IPS-15b (cell line): ENCODE data around the gene CDKL1.

Source experiments
- H3K27me3 ChIP-seq: one replicate; pipeline ENCODE4 v1.6.1; 2013; ENCODE audit warnings: low read length; ENCODE audit not compliant: control insufficient read depth, insufficient read depth
- H3K36me3 ChIP-seq: one replicate; pipeline ENCODE4 v1.6.1; 2013; ENCODE audit warnings: low read length; ENCODE audit not compliant: control insufficient read depth, insufficient read depth
- H3K4me1 ChIP-seq: one replicate; pipeline ENCODE4 v1.6.1; 2013; ENCODE audit warnings: mild to moderate bottlenecking, low read length; ENCODE audit not compliant: control insufficient read depth, insufficient read depth
- H3K4me3 ChIP-seq: one replicate; pipeline ENCODE4 v1.5.1; 2013; ENCODE audit warnings: low read depth, low read length
- H3K9ac ChIP-seq: one replicate; pipeline ENCODE4 v1.6.1; 2013; ENCODE audit warnings: low read depth, mild to moderate bottlenecking, low read length
- H3K9me3 ChIP-seq: one replicate; pipeline ENCODE4 v1.6.1; 2013; ENCODE audit warnings: mild to moderate bottlenecking, low read length; ENCODE audit not compliant: control insufficient read depth, insufficient read depth

Gene CDKL1

DNA sequence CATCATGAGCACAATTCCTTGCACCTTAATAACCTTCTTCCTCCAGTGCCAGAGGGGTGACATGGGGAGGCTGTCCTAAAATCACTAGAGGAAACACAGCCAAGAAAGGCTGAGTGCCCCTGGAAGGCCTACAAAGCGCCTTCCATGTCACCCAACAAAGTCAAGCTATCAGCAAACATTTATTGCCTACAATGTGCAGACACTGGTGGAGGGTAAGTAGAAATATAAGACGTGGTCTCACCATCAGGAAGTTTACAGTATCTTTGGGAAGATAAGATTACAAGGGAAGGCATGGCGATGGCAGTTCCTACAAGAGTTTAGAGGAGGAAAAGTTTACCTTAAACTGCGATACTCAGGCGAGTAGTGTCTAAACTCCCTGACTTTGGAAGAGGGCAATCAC, 56.6 kb downstream of the CDKL1 start:
- H3K9me3 ChIP-seq: no peaks in the 10 kb centered on the region
- H3K4me3 ChIP-seq: no peak overlapping the region
- H3K4me1 ChIP-seq: peaks cover 7% of the 10 kb centered on the region
- no peaks in the 10 kb centered on the region for H3K27me3 ChIP-seq
- no peak overlapping the region for H3K9ac ChIP-seq
- no peaks in the 10 kb centered on the region for H3K36me3 ChIP-seq

DNA sequence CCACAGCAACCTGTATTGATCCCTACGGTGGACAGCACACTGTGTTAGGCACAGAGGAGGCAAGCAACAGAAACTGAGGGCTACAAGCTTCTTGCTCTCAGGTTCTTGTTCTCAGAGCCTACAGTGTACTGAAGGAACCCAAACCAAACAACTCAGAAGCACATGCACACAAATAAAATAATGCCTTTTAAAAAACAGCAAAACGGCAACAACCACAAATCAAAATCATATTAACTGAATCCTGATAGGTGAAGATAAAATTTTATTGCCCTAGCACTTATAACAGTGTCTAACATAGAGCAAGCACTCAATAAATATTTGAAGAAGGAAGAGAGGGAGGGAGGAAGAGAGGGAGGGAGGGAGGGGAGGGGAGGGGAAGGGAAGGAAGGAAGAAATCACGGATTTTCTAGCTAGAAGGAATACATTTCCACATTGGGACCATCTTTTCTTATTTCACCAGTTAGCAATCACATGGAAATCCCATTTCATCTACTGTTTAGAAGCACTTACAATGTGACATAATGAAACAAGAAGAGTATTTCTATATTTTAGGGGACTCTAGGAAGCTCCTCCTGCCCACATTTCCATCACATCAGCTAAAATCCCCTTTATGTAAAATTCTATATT, 57.4 kb downstream of the CDKL1 start:
- Histone ChIP-seq H3K9ac (no peak overlapping the region), H3K4me3 (no peak overlapping the region), H3K27me3 (no peaks in the 10 kb centered on the region), H3K36me3 (no peaks in the 10 kb centered on the region), H3K4me1 (peaks cover 7% of the 10 kb centered on the region), H3K9me3 (no peaks in the 10 kb centered on the region)

DNA sequence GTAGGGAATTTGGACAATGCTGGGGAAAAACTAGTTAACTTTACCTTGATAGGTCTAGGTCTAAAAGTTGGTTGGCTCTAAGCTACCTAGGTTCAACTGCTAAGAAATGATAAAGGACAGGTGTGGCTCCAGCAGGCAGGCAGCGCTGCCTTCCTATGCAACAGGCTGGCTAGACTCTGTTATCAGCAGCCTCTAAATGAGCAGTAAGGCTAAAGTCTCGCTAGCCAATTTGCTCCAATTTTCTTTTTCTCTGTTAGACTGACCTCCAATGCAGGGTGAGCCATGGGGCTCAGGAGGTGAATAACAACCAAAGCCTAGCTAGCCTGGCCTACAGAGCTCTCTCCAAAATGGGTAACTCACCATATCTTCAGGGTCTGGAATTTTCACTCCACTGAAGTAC, 58.1 kb downstream of the CDKL1 start:
- Histone ChIP-seq H3K36me3 (no peaks in the 10 kb centered on the region), H3K27me3 (no peaks in the 10 kb centered on the region), H3K9ac (no peak overlapping the region), H3K4me3 (no peak overlapping the region), H3K9me3 (no peaks in the 10 kb centered on the region), H3K4me1 (peaks cover 7% of the 10 kb centered on the region)

DNA sequence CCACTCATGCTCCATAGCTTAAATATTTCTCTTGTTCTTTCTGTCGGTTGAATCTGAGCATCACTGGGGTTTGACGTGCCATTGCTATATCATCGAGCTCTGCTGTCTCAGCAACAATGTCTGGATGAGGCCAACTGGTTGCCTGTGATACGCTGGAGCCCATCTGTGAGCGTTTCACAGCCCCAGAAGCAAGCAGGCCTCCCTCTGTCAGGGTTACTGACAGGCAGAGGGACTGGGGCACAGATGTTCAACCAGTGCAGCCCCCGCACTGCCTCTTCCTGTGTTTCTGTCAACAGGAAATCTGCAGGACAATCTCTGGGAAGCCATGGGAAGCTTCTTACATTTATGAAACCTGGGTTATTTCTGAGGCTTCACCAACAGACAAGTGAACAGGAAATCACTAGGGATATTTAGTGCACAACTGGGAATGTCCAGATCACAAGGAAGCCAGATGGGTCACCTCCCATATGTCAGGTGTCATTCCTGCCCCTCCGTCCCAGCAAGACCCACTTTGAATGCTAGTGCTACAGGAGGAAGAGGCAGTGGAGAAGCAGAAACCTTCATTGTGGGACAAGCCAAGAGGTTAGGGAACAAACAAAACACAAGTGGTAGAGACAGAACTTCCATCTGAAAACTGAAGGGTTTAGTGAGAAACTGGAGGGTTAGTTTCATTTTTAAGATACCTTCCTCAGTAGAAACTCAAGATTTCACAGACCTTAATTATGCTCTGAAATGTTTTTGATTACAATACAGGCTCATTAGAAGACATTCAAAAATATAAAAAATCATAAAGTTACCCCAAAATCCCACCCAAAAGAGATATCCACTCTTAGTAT, 60.5 kb downstream of the CDKL1 start:
- no peak overlapping the region for H3K4me3 ChIP-seq

DNA sequence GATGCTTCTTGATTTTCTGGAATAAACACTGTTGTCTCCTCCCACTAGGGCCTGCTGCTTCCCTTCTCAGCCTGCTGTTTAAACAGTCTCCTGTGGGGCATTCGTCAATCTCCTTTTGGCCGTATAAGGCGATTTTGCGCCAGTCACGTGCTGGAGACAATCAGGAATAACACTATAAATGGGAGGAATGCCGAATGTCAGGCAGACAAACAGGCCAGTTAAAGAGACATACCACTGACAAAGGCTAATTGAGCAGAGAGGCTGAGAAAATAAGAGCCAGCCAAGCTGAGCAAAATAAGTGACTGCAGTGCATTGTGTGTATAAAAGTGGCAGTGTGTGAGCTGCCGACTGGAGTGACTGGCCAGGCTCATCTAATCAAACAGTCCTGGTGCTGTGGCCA, 61.3 kb downstream of the CDKL1 start:
- Histone ChIP-seq H3K36me3 (no peaks in the 10 kb centered on the region), H3K9ac (no peak overlapping the region), H3K4me3 (no peak overlapping the region)

More for the DNA sequence above, 60.5 kb downstream of the CDKL1 start:
- Histone ChIP-seq H3K36me3 (no peaks in the 10 kb centered on the region), H3K9me3 (no peaks in the 10 kb centered on the region), H3K4me1 (peaks cover 7% of the 10 kb centered on the region), H3K27me3 (no peaks in the 10 kb centered on the region), H3K9ac (no peak overlapping the region)

DNA sequence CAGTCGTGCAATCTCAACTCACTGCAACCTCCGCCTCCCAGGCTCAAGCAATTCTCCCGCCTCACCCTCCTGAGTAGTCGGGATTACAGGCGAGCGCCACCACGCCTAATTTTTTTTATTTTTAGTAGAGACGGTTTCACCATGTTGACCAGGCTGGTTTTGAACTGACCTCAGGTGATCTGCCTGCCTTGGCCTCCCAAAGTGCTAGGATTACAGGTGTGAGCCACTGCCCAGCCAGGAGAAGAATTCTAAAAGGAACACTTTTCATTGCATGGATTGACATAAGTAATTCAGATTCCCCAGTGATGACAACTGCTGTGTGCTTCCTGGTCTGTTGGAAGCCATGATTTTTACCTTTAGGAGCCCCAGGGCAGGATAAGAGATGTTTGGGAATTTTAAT, 62.5 kb downstream of the CDKL1 start:
- H3K36me3 ChIP-seq: no peaks in the 10 kb centered on the region
- no peaks in the 10 kb centered on the region for H3K27me3 ChIP-seq
- H3K4me1 ChIP-seq: peaks cover 7% of the 10 kb centered on the region
- no peak overlapping the region for H3K9ac ChIP-seq
- no peaks in the 10 kb centered on the region for H3K9me3 ChIP-seq
- no peak overlapping the region for H3K4me3 ChIP-seq

More for the DNA sequence above, 61.3 kb downstream of the CDKL1 start:
- H3K27me3 ChIP-seq: no peaks in the 10 kb centered on the region
- peaks cover 7% of the 10 kb centered on the region for H3K4me1 ChIP-seq
- no peaks in the 10 kb centered on the region for H3K9me3 ChIP-seq

DNA sequence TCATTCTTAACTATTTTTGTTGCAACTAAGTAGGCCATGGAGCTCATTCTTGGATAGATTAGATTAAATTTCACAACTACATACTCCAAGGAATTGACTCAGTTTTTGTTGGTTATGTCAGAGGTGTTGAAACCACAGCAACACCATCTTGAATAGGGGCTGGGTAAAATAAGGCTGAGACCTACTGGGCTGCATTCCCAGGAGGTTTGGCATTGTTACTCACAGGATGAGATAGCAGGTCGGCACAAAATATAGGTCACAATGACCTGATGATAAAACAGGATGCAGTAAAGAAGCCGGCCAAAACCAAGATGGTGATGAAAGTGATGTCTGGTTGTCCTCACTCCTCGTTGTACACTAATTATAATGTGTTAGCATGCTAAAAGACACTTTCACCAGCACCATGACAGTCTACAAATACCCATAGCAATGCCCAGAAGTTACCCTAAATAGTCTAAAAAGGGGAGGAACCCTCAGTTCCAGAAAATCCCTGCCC, 63.6 kb downstream of the CDKL1 start:
- no peaks in the 10 kb centered on the region for H3K9me3 ChIP-seq
- H3K27me3 ChIP-seq: no peaks in the 10 kb centered on the region
- peaks cover 7% of the 10 kb centered on the region for H3K4me1 ChIP-seq
- no peaks in the 10 kb centered on the region for H3K36me3 ChIP-seq
- H3K4me3 ChIP-seq: no peak overlapping the region
- H3K9ac ChIP-seq: no peak overlapping the region

DNA sequence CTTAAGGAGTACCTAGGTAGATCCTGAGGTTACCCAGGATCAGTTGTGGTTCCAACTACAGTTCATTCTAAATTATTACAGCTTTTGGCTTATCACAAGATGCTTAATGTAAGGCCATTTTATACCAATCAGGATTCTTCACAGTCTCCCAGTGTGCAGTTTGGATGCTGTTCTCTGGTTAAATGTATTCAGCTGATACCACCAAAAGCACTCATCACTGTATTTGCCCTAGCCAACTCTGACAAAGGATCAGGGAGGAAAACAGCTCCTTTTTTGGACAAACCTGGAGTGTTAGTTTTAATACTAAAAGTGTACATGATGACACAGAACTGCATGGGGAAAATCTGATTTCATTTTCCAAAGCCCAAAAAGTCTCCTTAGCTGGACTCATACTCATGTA, 65.1 kb downstream of the CDKL1 start:
- Histone ChIP-seq H3K4me3 (no peak overlapping the region), H3K9me3 (no peaks in the 10 kb centered on the region), H3K27me3 (no peaks in the 10 kb centered on the region), H3K9ac (no peak overlapping the region), H3K36me3 (no peaks in the 10 kb centered on the region), H3K4me1 (peaks cover 7% of the 10 kb centered on the region)

DNA sequence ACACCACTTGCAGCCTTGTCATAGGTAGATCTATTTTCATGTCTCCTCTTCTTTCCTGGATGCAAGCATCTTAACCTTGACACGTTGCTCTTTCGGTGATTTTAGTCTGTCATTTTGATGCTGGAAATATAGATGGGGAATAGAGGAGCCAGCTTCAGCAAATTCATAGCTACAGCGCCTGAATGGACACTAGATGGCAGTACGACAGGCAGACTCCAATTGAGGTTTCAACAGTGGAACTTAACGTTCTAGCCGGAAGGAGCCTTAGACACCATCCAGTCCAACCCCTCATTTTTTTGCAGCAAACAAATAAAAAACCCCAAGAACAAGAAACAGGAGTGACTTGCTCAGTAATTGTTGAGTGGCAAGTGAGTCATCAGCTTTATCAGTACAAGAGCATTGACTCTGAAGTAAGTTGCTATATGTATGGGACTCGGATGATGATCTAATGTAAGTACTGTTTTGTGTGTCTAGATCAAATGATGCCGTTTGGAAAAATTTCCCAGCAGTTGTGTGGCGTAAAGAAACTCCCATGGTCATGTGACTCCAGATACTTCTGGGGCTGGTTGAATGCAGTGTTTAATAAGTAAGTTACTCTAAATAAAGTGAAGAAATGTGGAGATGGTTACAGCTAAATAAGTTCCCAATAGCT, 75.5 kb downstream of the CDKL1 start:
- Histone ChIP-seq H3K27me3 (no peaks in the 10 kb centered on the region), H3K4me1 (no peaks in the 10 kb centered on the region), H3K4me3 (no peak overlapping the region), H3K9ac (no peak overlapping the region), H3K36me3 (no peaks in the 10 kb centered on the region), H3K9me3 (no peaks in the 10 kb centered on the region)

DNA sequence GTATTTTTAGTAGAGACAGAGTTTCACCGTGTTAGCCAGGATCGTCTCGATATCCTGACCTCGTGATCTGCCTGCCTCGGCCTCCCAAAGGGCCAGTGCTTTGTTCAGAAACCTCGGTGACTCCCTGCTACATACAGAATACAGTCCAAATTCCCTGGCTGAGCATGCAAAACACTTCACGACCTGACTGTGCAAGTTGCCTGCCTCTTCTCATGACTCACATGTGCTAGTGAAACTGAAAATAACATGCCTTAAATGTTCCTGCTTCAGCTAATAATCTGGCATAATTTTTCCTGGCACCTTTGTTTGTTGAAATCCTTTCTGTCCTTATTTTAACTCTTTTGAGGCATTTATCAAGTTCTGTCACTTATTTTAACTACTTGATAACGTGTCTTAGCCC, 76.4 kb downstream of the CDKL1 start:
- Histone ChIP-seq H3K4me3 (no peak overlapping the region), H3K4me1 (no peaks in the 10 kb centered on the region), H3K27me3 (no peaks in the 10 kb centered on the region), H3K36me3 (no peaks in the 10 kb centered on the region), H3K9me3 (no peaks in the 10 kb centered on the region), H3K9ac (no peak overlapping the region)

DNA sequence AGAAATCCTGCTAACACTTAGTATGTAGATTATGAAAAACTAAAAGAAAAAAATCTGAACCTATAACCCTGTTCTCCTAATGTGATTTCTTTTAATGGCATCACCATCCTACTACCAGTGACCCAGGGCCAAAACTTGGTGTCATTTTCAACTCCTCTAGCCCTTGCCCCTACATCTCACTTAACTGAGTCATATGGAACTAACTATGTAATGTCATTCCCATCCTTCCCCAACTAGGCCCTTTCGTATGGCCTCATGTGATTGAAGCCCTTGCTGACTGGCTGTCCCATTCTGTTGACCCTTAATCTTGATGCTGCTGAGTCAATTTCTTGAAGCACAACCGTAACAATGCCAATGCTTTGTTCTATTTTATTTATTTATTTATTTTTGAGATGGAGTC, 77.0 kb downstream of the CDKL1 start:
- Histone ChIP-seq H3K27me3 (no peaks in the 10 kb centered on the region), H3K4me1 (no peaks in the 10 kb centered on the region), H3K9me3 (no peaks in the 10 kb centered on the region), H3K9ac (no peak overlapping the region), H3K4me3 (no peak overlapping the region), H3K36me3 (no peaks in the 10 kb centered on the region)

DNA sequence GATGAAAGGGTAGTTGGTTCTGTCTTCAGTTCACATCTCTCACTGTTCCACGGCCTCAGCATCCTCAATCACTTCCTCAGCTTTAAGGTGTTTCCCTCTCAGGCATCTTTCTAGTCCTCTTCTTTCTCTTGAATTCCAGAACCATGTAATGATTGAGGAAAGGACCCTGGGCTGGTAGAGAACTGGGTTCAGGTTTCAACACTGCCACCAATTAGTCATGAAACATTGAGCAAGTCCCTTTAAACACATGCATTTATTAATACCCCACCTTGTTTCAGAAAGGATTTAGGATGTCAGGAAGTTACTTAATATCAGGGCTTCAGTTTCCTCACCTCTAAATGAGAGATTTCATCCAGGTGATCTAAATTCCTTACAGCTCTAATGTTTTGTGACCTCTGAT, 77.4 kb downstream of the CDKL1 start:
- Histone ChIP-seq H3K9me3 (no peaks in the 10 kb centered on the region), H3K27me3 (no peaks in the 10 kb centered on the region), H3K4me3 (no peak overlapping the region), H3K4me1 (no peaks in the 10 kb centered on the region), H3K9ac (no peak overlapping the region), H3K36me3 (no peaks in the 10 kb centered on the region)
